SU-DHL-6 (cell line): ENCODE measurements around the gene BAHCC1.
"Not testable (repeated sequence)": the region's sequence is repeated elsewhere in the genome, so short reads cannot be mapped to it uniquely, and the experiment has no call there.

Experiments used
- H2AFZ ChIP-seq: fragments of 200-600 bp; sonication (generic); 2 replicates; pipeline ENCODE4 v1.6.1; 2014; ENCODE audit warnings: low read depth, mild to moderate bottlenecking, moderate library complexity, mixed read lengths, antibody characterized with exemption, low read length; ENCODE audit not compliant: severe bottlenecking
- H3F3A ChIP-seq: fragments of 200-600 bp; shearing (Covaris generic); 2 replicates; pipeline ENCODE4 v1.6.0; 2016; ENCODE audit warnings: antibody characterized with exemption, mild to moderate bottlenecking; ENCODE audit not compliant: insufficient read depth
- H3K27ac ChIP-seq: fragments of 200-600 bp; sonication (generic); 2 replicates; pipeline ENCODE4 v1.5.1; 2016; ENCODE audit warnings: low read depth, mild to moderate bottlenecking, low read length, moderate library complexity, mixed read lengths
- H3K27me3 ChIP-seq: fragments of 200-600 bp; sonication (generic), shearing (Covaris generic); 2 replicates; pipeline ENCODE4 v1.6.0; 2014; ENCODE audit warnings: mild to moderate bottlenecking, low read length
- H3K36me3 ChIP-seq: fragments of 200-600 bp; sonication (generic); 2 replicates; pipeline ENCODE4 v1.6.1; 2014; ENCODE audit warnings: mild to moderate bottlenecking, low read length, mixed read lengths
- H3K4me2 ChIP-seq: fragments of 300-600, 200-600 bp; shearing (Covaris generic), sonication (generic); 2 replicates; pipeline ENCODE4 v1.6.0; 2014; ENCODE audit warnings: low read length, low read depth, mild to moderate bottlenecking; ENCODE audit not compliant: poor library complexity, severe bottlenecking
- H3K4me3 ChIP-seq: fragments of 200-600 bp; sonication (generic); 2 replicates; pipeline ENCODE4 v1.5.1; 2014; ENCODE audit warnings: antibody characterized with exemption, low read length, mild to moderate bottlenecking, mixed read lengths; ENCODE audit not compliant: insufficient read depth, poor library complexity, severe bottlenecking
- H3K79me2 ChIP-seq: fragments of 200-600 bp; sonication (generic); 2 replicates; pipeline ENCODE4 v1.6.1; 2014; ENCODE audit warnings: mild to moderate bottlenecking, low read length, moderate library complexity; ENCODE audit not compliant: insufficient read depth
- H3K9ac ChIP-seq: fragments of 200-600 bp; sonication (generic); 2 replicates; pipeline ENCODE4 v1.7.0; 2014; ENCODE audit warnings: mild to moderate bottlenecking, low read length
- H3K9me2 ChIP-seq: fragments of 200-600 bp; sonication (generic); replicated peaks from 2 replicates; pipeline ENCODE4 v1.6.1; 2014; ENCODE audit warnings: low read length; ENCODE audit not compliant: insufficient read depth
- H3K9me3 ChIP-seq: fragments of 200-600 bp; sonication (generic); 2 replicates; pipeline ENCODE4 v1.6.1; 2014; ENCODE audit warnings: low read length, mixed read lengths; ENCODE audit not compliant: insufficient read depth
- H4K20me1 ChIP-seq: fragments of 200-600 bp; sonication (generic); 2 replicates; pipeline ENCODE4 v1.6.1; 2014; ENCODE audit warnings: low read depth, mild to moderate bottlenecking, antibody characterized with exemption, low read length, moderate library complexity, mixed read lengths
- CTCF ChIP-seq: fragments of 200-600 bp; sonication (generic); IDR thresholded peaks from one replicate; pipeline ENCODE4 v1.5.1; 2017; ENCODE audit warnings: antibody characterized with exemption, mild to moderate bottlenecking, low read length, moderate library complexity; ENCODE audit not compliant: insufficient read depth, poor library complexity, severe bottlenecking
- EZH2phosphoT487 ChIP-seq: fragments of 200-600 bp; sonication (generic), shearing (Covaris generic); conservative IDR thresholded peaks from 2 replicates; pipeline ENCODE4 v1.6.1; 2018; ENCODE audit warnings: mild to moderate bottlenecking, antibody characterized with exemption, low read length, moderate library complexity, mixed read lengths

Gene BAHCC1

GRCh38 chr17:81424151-81425017 lies 29.1 kb downstream of the BAHCC1 start:
- Histone ChIP-seq H3K27ac (no peak overlapping the region), H4K20me1 (no peaks in the 10 kb centered on the region), H3K79me2 (no peaks in the 10 kb centered on the region), H3K9ac (no peak overlapping the region), H3K9me2 (no peaks in the 10 kb centered on the region), H3F3A (no peaks in the 10 kb centered on the region), H3K4me3 (no peak overlapping the region), H3K4me2 (no peak overlapping the region), H3K36me3 (no peaks in the 10 kb centered on the region), H2AFZ (no peak overlapping the region), H3K27me3 (no peaks in the 10 kb centered on the region), H3K9me3 (peaks cover 14% of the 10 kb centered on the region; the same call in 1 of the 2 replicates)
- TF ChIP-seq CTCF (no peak), EZH2phosphoT487 (no peak)

GRCh38 chr17:81425041-81425440 lies 29.8 kb downstream of the BAHCC1 start:
- peaks cover 14% of the 10 kb centered on the region; the same call in 1 of the 2 replicates for H3K9me3 ChIP-seq
- H4K20me1 ChIP-seq, H3F3A ChIP-seq, H3K4me2 ChIP-seq, H3K9me2 ChIP-seq, H2AFZ ChIP-seq, H3K4me3 ChIP-seq, H3K79me2 ChIP-seq, H3K27ac ChIP-seq, H3K9ac ChIP-seq, H3K27me3 ChIP-seq, H3K36me3 ChIP-seq: not testable (repeated sequence)

- not testable (repeated sequence) for H3K27me3 ChIP-seq, H3K36me3 ChIP-seq, H3K4me3 ChIP-seq, H3K4me2 ChIP-seq, H2AFZ ChIP-seq, H3K79me2 ChIP-seq, H3K9me2 ChIP-seq, H3K9ac ChIP-seq, H4K20me1 ChIP-seq, H3K27ac ChIP-seq, H3F3A ChIP-seq
- peaks cover 14% of the 10 kb centered on the region; the same call in 1 of the 2 replicates for H3K9me3 ChIP-seq
Observed at GRCh38 chr17:81425716-81426392, 30.6 kb downstream of the BAHCC1 start.

GRCh38 chr17:81426393-81427172 lies 31.3 kb downstream of the BAHCC1 start:
- peaks cover 14% of the 10 kb centered on the region; the same call in 1 of the 2 replicates for H3K9me3 ChIP-seq
- no peaks in the 10 kb centered on the region for H4K20me1 ChIP-seq
- H3K9me2 ChIP-seq = no peaks in the 10 kb centered on the region
- H3K79me2 ChIP-seq = no peaks in the 10 kb centered on the region
- no peak overlapping the region for H2AFZ ChIP-seq
- TF ChIP-seq CTCF = no peak
- no peak for TF ChIP-seq EZH2phosphoT487
- H3K36me3 ChIP-seq = no peaks in the 10 kb centered on the region
- H3K9ac ChIP-seq = no peak overlapping the region
- no peaks in the 10 kb centered on the region for H3K27me3 ChIP-seq
- no peak overlapping the region for H3K27ac ChIP-seq
- H3K4me2 ChIP-seq = no peak overlapping the region
- H3F3A ChIP-seq = no peaks in the 10 kb centered on the region
- no peak overlapping the region for H3K4me3 ChIP-seq
